Left hindlimb (tissue), 1 donor: ENCODE measurements around the gene DAZAP1.
A peak's percentile ranks its signal among the peaks of the same experiment; 100 is the strongest.

ENCODE experiments used
- DNase-seq: peaks from one replicate; pipeline ENCODE4 v3.0.0-alpha.2; 2018

Gene DAZAP1

GRCh38 chr19:1407528-1408299, at the start of gene DAZAP1:
DAZAP1 (plus strand) TSS chr19:1407586; CDS start chr19:1407774, 188 bp downstream.
- peak; percentile 58 for DNase-seq

GRCh38 chr19:1360126-1360817, 47.1 kb upstream of the DAZAP1 start:
- DNase-seq = no peak

DNA sequence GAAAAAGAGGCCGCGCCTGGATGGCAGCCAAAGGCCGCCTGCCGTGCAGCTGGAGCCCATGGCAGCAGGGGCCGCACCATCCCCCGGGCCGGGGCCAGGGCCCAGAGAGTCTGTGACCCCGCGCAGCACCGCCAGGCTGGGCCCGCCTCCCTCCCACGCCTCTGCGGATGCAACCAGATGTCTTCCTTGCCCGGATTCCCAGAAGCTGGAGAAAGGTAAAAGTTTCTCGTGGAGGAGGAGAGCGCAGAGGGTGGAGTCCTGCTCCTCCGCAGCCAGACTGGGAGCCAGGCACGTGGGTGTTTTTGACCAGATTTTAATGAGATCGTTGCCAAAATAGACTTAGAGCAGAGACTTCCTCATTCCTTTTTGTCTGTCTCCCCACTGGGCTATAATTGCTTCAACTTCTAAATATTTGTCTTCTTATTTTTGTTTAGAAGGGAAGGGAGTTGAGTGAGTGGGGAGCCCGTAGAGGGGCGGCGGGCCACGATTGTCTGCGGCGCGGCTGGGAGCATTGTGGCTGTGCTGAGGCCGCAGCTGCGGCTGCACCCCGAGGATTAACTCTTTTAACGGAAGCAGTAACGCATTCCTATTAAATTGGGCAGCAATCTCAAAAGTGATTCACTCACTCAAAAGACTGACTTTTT, 46.4 kb upstream of the DAZAP1 start:
- DNase-seq = peak; percentile 84

GRCh38 chr19:1361601-1362386, 45.6 kb upstream of the DAZAP1 start:
- DNase-seq = no peak

GRCh38 chr19:1362387-1363257, 44.8 kb upstream of the DAZAP1 start:
- no peak for DNase-seq

- no peak for DNase-seq
Observed at GRCh38 chr19:1363599-1363998, 43.8 kb upstream of the DAZAP1 start.

DNA sequence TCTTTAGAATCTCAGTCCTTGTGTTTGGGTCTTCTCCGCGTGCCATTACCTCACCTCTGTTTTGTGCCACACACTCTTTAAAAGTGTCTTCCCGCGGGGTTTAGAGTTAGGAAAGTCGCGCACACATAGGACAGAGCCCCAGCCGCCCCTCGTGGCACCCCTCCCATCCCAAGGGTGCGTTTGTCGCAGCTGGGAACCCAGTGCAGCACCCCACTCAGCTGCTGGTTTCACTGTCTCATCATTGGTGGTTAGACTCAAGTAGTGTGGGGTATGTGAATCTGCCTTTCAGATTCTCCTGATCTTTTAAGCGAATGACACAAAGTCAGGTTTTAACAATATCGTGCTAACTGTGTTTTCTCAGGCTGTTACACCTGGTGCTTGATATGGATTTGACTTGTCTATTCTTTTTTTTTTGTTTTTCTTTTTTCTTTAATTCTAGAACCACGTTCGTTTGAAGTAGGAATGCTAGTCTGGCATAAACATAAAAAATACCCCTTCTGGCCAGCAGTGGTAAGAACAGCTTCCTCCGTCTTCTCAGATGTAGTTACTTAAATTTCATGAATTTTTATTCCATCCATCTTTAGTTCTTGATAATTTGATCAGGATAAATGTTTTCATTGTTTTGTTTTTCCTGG, 43.2 kb upstream of the DAZAP1 start:
- DNase-seq = no peak

GRCh38 chr19:1365319-1366269, 41.8 kb upstream of the DAZAP1 start:
- DNase-seq = no peak

- no peak for DNase-seq
Observed at GRCh38 chr19:1366296-1366695, 41.1 kb upstream of the DAZAP1 start.

GRCh38 chr19:1366899-1367870, 40.2 kb upstream of the DAZAP1 start:
- DNase-seq = no peak

DNA sequence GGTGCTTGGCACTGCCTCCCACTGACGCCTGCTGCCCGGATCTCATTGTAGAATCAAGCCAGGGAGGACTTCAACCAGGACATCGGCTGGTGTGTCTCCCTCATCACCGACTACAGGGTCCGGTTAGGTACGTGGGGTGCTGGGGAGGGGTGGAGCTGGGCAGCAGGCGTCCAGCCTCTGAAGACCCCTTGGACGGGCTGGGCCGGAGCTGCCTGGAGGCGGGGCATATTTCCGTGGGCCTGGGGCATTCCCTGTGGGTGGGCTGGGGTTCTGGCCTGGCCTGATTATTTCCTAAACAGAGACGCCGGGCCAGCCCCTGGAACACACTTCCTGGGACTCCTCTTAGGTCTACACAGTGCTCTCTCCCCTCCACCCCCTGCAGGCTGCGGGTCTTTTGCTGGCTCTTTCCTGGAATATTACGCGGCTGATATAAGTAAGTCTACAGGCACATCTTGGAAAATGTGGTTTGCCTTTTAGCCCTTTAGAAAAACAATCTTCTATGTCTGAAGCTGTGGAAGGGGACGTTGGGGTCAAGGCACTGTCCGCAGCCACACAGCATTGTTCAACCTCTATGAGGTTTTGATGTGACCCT, 38.1 kb upstream of the DAZAP1 start:
- no peak for DNase-seq

DNA sequence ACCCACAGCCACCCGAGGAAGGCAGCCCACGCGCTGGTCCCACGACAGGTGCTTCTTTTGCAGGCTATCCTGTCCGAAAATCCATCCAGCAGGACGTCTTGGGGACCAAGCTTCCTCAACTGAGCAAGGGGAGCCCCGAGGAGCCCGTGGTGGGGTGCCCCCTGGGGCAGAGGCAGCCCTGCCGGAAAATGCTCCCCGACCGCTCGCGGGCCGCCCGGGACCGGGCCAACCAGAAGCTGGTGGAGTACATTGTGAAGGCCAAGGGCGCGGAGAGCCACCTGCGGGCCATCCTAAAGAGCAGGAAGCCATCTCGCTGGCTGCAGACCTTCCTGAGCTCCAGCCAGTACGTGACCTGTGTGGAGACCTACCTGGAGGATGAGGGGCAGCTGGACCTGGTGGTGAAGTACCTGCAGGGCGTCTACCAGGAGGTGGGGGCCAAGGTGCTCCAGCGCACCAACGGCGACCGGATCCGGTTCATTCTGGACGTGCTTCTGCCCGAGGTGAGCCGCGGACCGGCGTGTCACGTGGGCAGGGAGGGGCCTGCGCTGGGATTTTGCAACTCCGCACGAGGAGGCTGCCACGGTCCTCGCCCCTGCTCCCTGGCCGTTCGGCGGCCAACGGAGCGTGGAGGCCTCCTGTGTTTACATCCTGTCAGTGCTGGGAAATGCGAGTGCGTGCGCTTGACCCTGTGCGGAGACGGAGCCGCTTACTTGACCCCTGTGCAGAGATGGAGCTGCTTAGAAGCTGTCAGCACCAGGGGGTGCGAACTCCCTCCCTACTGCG, 36.6 kb upstream of the DAZAP1 start:
- no peak for DNase-seq

- no peak for DNase-seq
Observed at GRCh38 chr19:1373042-1373533, 34.3 kb upstream of the DAZAP1 start.

DNA sequence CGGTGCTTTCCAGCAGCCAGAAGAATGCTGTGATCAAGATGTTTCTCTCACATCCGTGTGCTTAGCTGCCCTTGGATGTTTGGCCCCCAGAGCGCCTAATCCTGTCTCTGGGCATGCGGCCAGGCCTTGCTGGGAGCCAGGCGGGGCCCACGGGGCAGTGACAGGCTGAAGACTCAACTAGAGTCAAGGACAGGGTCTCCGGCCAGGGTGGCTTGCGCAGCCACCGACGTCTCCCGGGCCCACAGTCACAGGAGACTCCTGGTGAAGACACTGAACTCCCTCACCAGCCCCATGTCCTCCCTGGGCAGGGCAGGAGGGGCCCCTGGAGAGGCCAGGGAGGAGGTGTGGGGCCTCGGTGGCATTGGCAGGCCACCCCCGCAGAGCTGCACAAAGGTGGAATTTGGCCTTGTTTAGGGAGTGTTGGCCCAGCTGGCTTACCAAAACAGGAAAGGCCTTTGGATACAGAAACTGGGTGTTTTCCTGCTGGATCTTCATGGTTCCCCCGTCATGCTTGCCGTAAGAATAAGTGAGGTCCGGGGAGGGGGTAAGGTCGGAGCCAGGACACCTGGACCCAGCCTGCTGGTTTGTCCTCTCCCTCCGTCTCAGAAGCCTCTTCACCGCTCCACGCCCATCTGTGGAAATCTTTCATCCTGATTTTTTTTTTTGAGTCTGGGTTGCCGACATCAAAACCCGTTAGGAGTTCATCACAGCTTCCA, 33.7 kb upstream of the DAZAP1 start:
- DNase-seq = no peak

- DNase-seq = no peak
Observed at GRCh38 chr19:1374250-1374577, 33.2 kb upstream of the DAZAP1 start.

DNA sequence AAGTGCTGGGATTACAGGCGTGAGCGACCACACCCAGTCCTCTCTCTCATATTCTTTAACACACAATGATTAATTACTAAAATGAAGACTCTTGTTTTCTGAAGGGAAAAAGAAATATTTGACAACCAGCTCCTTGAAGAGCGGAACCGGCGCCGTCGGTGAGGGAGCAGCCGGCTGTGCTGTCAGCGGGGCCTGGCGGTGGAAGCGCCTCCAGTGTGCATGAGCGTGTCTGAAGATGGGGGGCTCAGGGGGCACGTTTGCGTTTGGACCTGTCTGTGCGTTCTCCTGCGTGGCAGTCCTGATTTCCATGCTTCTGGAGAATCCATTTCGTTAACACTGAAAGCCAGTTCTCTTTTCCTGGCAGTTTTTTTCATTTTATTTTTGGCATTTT, 31.0 kb upstream of the DAZAP1 start:
- no peak for DNase-seq
